DMS153 treated with DMSO at 0.1 percent for 48 hours (cell line): Measurements from ENCODE around the gene CHST11.

Experiments
- DNase-seq: peaks from one replicate; lab custom pipeline; 2025; ENCODE audit not compliant: unreplicated experiment; lab: John Stamatoyannopoulos, UW

Gene CHST11

DNA sequence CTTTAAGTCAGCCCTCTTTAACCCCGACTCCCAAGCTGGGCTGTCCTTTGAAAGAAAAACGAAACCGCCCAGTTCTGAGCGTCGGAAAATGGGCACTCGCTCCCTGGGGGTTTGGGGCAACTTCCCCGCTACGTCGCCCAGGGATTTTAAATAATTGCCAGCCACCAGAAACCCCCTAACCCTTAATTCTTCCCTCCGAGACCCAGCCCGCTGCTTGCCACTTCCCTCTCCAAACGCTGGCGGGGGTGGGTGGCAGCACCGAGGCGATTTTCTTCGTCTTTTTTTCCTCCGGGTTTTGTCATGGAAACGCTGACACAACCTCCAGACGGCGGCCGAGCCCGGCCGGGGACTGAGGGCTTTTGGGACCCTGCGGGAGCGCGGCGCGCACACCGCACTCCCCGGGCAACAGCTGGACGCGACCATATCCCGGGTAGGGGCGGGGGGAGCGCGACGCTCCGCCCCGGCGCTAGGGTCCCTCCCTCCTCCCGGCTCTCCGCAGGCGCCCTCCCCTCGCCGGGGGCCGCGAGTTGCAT is at the start of gene CHST11:
Gene CHST11 (plus strand): TSS at position 532 of the 533 bp plus-strand sequence.
- DNase-seq = peak; percentile 34

DNA sequence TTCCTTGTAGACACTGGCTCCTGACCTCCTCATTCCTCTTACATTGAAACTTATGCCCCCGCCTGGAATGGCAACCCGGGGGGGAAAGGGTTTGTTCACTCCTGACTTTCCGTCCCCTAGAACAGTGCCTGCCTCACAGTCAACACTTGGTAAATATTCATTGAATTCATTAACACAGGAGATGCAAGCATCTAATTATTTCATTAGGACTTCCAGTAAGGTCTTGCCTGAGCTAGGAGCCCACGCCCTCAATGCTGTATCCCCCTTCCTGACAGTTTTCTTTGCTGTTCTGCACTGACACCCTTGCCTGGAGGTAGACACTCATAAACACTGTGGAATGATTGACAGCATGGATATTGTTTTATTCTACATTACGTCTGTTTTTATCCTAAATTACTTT is 49.3 kb upstream of the CHST11 start:
- DNase-seq = no peak

DNA sequence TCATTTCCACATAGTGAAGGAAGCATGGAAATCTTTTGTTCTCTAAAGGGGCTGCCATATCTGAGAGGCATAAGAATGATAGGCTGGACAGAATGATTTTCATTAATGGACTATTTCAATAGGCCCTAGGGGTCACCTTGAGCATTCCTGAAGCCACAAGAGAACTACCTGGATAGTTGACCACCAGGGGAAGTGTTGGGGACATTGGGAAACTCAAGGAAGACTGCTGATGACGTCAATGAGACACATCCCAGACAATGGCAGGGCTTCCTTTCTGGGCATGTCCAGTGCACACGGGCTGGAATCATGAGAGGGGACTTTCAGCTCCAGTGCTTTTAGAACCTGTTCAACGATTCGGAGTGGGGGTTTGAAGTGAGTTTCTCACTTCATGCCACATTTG is 48.8 kb upstream of the CHST11 start:
- DNase-seq = no peak

DNA sequence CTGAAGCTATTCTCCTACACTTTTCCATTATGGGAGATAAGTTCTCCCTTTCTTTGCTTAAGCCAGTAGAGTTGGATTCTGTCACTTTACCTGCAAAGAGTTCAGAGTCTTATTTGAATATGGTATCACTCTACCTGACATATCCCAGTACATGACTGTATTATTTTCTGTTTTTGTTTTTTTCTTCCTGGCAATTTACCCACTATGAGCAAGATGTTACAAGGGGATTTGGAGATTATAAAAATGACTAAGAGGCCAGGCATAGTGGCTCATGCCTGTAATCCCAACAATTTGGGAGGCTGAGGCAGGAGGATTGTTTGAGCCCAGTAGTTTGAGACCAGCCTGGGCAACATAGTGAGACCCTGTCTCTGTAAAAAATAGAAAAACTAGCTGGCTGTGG is 46.4 kb upstream of the CHST11 start:
- DNase-seq = no peak

DNA sequence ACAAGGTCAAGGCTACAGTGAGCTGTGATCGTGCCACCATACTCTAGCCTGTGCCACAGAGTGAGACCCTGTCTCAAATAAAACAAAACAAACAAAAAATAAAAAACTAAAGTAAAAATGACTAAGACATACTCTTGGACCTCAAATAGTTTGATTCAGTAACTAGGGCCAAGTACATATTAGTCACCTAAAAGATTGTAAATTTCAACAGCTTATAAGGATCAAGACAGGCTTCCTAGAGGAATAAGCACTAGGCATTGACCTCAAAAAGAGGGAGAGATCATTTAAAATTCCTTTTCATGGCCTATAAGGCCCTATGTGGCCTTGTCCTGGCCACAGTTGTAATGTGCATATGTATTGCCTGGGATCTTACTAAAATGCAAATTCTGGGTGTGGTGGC is 46.0 kb upstream of the CHST11 start:
- DNase-seq = no peak

DNA sequence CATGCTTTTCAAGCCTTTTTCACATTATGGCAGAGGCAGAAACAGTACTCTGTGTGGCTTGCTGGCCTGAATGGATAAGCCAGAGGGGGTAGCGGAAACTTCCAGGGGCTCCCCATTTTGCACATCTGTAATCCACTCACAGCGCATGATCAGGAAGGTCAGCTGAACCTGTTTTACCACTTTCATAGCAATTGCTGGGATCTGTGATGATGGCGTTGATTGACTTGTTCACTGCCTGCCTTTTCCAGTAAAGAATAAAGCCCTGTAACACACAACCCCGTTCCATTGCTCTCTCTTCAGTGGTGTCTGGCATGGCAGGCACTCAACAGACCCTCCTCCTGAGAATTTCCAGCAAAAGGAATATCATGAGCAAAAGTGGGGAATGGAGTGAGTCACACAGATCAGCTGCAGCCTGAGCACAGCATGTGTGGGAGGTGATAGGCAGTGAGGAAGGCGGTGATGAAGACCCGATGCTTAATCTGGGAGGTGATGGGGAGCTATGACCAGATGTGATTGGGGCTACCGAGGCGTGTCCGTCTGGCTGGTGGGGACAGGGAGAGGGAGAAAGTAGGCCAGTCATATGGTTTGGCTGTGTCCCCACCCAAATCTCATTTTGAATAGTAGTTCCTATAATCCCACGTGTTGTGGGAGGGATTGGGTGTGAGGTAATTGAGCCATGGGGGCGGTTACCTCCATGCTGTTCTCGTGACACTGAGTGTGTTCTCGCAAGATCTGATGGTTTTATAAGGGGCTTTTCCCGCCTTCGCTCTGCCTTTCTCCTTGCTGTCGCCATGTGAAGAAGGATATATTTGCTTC is 44.7 kb upstream of the CHST11 start:
- DNase-seq = no peak

DNA sequence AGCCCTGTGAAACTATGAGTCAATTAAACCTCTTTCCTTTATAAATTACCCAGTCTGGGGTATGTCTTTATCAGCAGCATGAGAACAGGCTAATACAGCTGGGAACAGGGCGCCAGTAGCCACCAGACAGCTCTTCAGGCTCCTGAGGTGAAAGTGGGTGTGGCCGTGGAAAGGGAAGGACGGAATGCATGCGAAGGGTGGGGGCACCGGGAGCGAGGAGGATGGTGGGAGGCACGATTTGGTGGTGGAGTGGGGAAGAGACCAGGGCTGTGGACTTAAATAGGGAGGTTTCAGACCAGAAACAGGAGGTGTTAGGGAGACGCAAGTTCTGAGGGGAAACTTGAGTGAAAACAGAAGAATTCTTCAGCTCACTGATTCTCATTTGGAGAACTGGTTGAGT is 44.1 kb upstream of the CHST11 start:
- no peak for DNase-seq

DNA sequence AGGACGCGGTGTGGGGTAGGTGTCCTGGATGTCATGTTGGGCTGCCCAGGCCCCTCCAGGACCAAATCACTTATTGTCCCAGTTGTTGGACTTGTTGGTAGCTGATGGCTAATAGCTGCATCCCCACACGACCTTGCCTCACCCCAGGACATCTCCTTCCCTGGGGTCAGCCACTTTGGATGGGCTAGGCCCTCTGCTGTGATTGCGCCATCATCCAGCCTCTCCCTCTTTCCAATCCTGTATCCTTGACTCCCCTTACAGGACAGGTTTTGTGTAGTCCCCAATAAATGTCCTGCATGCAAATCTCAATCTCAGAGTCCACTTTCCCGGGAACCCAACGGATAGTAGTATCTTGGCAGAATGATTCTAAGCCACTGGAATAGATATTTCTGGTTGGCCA is 43.4 kb upstream of the CHST11 start:
- DNase-seq = no peak

DNA sequence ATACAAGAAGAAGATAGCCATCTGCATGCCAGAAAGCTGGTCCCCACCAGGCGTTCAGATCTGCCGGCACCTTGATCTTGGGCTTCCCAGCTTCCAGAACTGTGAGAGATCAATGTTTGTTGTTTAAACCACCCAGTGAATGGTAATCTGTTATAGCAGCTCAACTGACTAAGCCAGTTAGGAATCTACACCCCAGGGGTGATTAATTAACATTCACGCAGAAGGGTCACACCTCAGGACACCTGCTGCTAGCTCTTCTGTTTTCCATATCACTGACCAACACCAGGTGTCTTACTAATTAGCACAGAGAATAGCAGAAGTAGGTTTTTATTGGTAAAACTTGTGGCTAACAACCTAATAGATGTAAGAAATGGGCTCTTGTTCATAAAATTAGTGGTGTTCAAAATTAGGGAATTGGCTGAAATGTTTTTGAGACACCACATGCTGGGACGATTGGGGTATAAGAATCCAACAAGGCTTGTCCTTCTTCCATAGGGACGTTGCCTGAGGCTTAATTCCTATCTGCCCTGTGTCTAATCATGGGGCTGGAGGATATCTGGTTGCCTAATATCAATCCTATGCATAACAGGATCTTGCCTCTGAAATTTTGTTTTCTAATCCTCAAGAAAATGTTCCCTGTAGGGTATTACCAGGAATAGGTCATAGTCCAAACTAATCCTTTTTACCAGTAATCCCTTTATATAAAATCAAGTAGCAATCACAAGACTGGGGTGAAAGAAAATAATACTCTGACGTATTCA is 42.0 kb upstream of the CHST11 start:
- DNase-seq = no peak

DNA sequence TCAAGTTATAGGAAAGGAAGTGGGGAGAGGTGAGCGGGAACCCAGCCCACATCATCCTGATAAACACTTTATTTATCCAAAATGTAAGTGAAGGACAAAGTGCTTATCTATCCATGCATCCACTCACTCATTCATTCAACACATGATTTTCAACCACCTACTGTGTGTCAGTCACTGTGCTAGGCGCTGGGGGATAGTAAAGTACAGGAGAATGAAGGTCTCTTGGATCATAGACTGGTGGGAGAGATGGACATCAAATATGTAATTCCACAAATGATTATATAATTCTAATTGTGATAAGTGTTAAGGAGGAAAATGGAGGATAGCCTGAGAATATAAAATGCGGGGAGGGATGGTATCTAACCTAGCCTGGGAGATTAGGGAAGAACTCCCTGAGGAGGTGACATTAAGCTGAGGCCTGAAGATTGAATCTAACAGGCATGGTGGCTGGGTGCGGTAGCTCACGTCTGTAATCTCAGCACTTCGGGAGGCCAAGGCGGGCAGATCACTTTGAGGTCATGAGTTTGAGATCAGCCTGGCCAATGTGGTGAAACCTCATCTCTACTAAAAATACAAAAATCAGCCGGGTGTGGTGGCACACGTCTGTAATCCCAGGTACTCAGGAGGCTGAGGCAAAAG is 41.3 kb upstream of the CHST11 start:
- no peak for DNase-seq

DNA sequence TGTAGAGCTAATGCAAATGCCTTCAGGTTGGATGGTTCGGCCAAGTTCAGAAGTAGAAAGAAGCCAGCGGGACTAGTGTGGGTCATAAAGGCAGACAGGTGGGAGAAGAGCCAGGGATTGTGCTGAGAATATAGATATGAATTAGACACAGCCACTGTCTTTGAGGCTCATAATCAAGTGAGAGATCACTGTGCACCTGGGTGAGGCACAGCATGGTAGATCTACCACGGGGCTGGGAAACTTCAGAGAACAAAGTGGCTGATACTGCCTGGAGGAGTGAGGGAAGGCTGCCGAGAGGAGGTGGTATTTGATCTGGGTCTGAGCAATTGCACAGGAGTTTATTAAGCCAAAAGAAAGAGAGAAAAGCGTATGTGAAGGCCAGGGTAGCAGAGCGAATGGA is 40.6 kb upstream of the CHST11 start:
- no peak for DNase-seq

DNA sequence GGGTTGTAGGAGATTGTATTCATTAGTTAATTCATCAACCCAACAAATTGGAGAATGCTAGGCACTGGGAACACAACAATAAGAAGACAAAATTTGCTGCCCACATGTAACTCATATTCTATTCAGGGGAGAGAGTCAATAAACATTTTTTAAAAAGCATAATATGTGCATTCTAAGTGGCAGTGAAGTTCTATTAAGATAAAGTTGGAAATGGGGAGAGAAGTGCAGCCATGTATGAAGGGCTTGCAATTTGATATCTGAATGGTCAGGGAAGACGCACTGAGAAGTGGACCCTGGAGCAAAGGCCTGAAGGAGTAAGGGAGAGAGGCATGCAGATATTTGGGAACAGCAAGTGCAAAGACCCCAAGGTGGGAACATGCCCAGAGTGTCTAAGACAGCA is 40.2 kb upstream of the CHST11 start:
- no peak for DNase-seq

DNA sequence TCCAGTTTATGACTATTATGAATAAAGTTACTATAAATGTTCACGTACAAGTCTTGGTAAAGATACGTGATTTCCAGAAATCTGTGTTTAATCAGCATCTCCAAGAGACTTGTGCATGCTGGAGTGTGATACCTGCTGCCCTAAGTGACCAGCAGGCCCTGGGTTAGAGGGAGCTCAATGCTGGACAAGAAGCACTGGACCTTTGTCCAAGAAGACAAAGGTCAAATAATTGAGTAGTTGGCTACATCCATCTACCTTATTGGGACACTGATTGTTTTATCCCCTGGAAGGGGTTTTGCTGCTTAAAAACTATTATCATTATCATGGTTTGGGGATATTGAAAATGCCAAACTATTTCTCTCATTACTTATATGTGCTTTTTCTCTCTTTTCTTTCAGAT is 37.0 kb upstream of the CHST11 start:
- no peak for DNase-seq

DNA sequence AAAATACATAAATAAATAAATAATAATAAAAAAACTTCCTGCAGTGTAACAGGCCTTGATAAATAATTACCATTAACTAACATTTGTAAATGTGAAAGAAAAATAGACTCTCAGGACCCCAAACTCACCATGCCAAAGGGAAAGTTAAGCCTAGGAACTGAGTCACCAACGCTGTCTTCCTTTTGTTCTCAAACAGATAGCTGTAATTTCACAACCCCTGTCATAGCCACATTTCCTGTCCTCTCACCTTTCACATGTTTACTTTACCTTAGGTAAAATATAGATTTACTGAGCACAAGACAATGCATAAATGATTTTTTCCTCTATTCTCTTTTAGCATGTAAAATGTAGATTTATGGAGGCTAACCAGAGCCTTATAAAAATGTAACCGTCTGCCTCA is 35.9 kb upstream of the CHST11 start:
- no peak for DNase-seq

DNA sequence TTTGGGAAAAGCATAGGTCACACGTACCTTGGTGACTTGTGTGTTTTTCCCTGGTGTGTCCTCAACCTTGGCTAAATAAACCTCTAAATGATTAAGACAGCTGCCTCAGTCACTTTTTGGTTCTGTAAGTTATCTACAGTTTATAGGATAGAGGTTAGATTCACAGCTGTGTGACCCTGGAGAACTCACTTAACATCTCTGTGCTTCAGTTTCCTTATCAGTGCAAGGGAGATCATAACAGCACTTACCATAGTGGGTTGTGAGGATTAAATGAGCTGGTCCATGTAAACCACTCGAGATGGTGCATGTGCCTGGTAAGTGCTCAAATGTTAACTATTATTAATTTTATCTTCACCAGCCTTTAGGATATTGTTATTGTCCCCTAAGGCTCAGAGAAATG is 35.4 kb upstream of the CHST11 start:
- DNase-seq = no peak

DNA sequence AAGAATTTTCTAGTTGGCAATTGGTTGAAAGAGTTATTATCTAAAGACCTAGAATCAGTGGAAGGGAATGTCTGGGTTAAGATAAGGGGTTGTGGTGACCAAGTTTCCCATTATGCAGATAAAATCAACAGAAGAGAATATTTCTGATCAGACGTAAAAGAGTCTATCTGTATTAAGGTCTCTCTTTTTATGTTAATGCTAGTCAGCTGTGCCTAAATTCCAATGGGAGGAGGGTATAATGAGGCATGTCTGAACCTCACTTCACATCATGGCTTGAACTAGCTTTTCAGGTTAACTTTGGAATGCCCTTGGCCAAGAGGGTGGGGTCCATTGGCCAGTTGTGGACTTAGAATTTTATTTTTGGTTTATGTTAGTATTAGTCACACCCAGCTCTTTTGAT is 34.3 kb upstream of the CHST11 start:
- DNase-seq = no peak

DNA sequence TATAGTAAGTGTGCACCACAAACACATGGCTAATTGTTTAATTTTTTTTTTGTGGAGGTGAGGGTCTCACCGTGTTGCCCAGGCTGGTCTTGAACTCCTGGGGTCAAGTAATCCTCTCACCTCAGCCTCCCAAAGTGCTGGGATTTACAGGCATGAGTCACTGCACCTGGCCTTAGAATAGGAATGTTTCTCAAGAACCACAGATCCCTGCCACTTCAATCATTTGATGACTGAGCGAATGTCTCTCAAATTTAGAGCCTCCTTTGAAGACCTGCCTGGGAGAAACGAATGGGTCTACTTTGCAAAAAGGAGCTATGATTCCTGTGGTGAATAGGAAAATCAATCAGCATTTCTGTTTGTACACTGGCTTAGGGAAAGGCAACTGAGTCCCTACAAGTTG is 33.5 kb upstream of the CHST11 start:
- DNase-seq = no peak

DNA sequence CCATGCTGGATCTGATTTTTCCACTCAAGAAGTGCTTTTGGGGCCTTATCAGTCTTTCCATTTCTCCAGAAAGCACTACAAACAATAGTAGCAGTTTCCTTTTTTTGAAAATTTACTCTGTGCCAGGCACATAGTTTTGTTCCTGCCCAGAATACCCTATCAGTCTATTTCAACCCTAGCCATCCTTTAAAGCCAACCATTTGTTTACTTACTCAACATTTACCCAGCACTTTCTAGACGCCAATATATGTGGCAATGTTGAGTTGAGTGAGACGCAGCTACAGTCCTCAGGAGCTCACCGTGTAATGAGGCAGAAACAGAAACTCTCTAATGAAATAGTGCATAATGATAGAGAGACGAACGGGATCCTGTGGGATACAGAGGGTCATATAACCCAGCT is 32.9 kb upstream of the CHST11 start:
- no peak for DNase-seq

DNA sequence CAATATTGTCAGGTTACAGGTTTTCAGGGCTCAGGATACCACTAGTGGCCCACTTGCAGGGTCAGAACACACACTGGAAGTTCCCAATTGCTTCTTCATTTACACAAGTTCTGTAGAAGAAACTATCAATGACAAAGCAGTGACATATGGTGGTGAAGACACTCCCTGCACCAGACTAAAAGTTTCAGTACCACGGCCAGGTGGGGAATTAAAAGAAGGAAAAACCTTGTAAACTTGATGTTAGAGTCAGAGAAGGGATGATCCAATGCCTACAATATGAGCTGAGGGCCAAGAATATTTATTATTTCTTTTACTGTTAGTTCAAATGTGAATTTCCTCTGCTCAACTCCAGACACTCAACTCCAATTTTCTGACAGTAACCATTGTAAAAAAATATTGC is 31.8 kb upstream of the CHST11 start:
- no peak for DNase-seq

DNA sequence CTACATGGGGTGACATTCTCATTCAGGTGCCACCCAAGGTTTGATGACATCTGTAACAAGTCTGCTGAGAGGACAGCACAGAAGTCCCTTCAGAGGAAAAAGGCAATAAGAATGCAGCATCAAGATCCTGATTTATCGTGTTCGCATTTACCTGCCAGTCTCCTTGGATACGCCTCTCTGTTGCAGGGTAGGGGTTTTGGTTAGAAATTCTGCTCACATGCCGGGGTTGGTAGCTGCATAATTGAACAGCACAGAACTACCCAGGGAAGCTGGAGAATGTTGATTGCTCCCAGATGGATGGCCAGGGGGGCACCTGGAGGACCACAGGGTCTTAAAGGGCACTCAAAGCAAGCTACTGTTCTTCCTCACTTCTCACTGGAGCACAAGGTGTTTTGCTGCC is 31.1 kb upstream of the CHST11 start:
- DNase-seq = no peak

DNA sequence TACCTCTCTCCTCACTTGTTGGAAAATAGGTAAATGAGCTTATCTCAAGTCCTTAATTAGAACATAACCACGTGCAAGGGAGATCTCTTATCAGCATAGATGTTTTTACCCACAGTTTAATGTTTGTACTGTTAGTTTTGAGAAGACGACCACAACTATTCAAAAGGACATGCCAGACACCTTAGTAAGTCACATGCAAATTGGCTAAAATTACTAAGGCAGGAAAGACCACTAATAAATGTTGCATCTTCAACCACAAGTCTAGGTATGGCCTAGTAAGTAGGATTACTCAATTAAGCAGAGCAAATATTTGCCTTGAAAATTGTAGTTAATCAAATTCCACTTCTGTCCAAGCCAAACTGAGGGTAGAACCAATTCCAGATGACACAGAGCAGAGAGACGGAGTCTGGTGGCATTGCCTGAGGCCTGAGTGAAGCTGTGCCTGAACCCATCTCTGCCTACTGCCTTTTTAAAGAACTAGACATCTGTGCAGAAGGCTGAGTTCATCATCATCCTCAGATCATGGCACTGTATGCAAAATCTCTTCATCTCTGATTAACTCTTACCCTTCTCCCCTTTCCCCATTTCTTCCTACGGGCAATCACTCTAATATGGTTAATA is 29.7 kb upstream of the CHST11 start:
- DNase-seq = no peak
